Activated T-helper 1 cell treated with anti-CD3 and anti-CD28 coated beads, Interleukin-12 subunit alpha, Interleukin-12 subunit beta, Interleukin-2, Interleukin-4 antibody, amounts not matched to agents 30 ng/mL and 10 ng/mL and 1 ng/mL, durations not matched to agents 14 hours and 24 hours and 36 hours (primary cell): Measurements from ENCODE around the gene FTCDNL1. TPM values are rescaled to one million over a fixed set of nuclear protein-coding genes. Genes with fewer than 3 reads are reported as not detected.

Experiments
- DNase-seq: peaks from one replicate; pipeline ENCODE4 v3.0.0; 2021; ENCODE audit warnings: low spot score
- H3K27ac Mint-ChIP-seq: one replicate; pipeline ENCODE4 v1.8.0; 2021; ENCODE audit warnings: mild to moderate bottlenecking, mixed read lengths
- H3K27me3 Mint-ChIP-seq: one replicate; pipeline ENCODE4 v1.8.0; 2022; ENCODE audit warnings: mild to moderate bottlenecking, moderate library complexity, mixed read lengths; ENCODE audit not compliant: insufficient read depth
- H3K36me3 Mint-ChIP-seq: one replicate; pipeline ENCODE4 v1.8.0; 2021; ENCODE audit warnings: low read depth, mixed read lengths
- H3K4me1 Mint-ChIP-seq: one replicate; pipeline ENCODE4 v1.8.0; 2021; ENCODE audit warnings: low read depth, mixed read lengths
- H3K4me3 Mint-ChIP-seq: one replicate; pipeline ENCODE4 v1.8.0; 2021; ENCODE audit warnings: mild to moderate bottlenecking, moderate library complexity, mixed read lengths
- H3K9me3 Mint-ChIP-seq: one replicate; pipeline ENCODE4 v1.8.0; 2021; ENCODE audit warnings: mixed read lengths
- intact Hi-C: fragments of 100-400 bp; cut with micrococcal nuclease; formaldehyde crosslinking; loops from one replicate; pipeline ENCODE4 v1.15.1; 2024
- total RNA-seq: library from RNA; stranded (reverse); gene quantifications from 2 replicates; pipeline ENCODE4 v1.2.3, GENCODE V29; 2022

FTCDNL1 gene
- total RNA-seq, 1 donor from 2014 or later, result 1.7 TPM

DNA sequence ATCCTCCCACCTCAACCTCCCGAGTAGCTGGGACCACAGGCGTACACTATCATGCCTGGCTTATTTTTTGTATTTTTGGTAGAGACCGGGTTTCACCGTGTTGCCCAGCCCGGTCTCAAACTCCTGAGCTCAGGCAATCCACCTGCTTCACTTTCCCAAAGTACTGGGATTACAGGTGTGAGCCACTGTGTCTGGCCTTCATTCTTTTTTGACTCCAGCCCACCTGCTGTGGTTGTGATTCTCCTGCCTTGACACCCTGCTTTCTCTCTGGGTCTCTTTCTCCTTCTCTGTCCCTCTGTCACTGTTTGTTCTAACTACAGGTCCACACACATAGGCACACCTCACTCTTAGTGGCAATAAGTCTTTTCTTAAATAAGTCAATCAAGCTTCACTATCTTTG is 85.3 kb downstream of the FTCDNL1 start:
- Mint-ChIP-seq H3K4me3 (no peak overlapping the region), H3K27ac (no peak overlapping the region), H3K4me1 (no peaks in the 10 kb centered on the region), H3K36me3 (no peaks in the 10 kb centered on the region), H3K27me3 (peaks cover 4% of the 10 kb centered on the region), H3K9me3 (no peaks in the 10 kb centered on the region)
- intact Hi-C loops, result no loop called here
- no peak for DNase-seq

DNA sequence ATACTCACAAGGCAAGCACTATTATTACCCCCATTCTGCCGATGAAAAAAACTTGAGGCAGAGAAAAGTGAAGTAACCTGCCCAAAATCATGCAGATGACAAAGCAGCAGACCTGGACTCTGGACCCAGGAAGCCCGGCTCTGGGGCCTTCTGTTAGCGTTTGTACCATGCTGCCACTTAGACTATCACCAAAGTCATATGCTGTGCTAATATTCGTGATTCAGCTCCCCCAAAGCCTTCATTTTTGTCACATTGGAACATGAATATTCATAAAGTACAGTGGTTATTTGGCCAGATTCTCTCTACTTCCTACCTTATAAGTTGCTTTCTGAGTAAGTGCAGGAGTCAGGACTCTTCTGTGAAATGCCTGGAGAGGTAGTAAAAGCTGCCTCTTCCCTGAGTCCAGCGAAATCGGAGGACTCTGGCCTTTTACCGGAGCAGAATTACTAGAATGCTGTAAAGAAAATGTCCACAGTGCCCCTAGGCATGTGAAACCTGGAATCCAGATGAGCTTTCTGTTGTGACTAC is 86.7 kb downstream of the FTCDNL1 start:
- H3K36me3 Mint-ChIP-seq, result no peaks in the 10 kb centered on the region
- no peaks in the 10 kb centered on the region for H3K9me3 Mint-ChIP-seq
- H3K27me3 Mint-ChIP-seq, result peaks cover 4% of the 10 kb centered on the region
- no peak overlapping the region for H3K4me3 Mint-ChIP-seq
- no peaks in the 10 kb centered on the region for H3K4me1 Mint-ChIP-seq
- DNase-seq, result no peak
- intact Hi-C loops, result no loop called here
- no peak overlapping the region for H3K27ac Mint-ChIP-seq

DNA sequence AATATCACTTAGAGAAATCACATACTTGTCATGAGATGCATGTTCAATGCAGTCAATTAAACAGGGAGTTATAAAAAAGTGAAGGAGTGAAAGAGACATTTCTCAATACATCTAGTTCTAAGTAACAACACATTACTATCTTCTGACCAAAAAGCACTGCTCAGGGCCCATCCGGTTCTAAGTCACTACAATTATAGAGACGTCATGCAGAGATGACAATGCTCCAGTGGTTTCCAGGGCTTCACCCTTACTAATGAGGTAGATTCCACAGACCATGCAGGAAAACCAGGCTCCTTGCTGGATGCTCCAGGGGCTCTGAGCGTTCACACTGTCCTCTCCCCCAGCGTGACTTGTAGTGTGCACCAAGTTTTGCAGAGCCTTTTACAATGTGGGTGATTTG is 88.0 kb downstream of the FTCDNL1 start:
- H3K4me1 Mint-ChIP-seq, result no peaks in the 10 kb centered on the region
- no peaks in the 10 kb centered on the region for H3K9me3 Mint-ChIP-seq
- intact Hi-C loops, result no loop called here
- H3K27me3 Mint-ChIP-seq, result peaks cover 4% of the 10 kb centered on the region
- no peak overlapping the region for H3K27ac Mint-ChIP-seq
- H3K36me3 Mint-ChIP-seq, result no peaks in the 10 kb centered on the region
- H3K4me3 Mint-ChIP-seq, result no peak overlapping the region
- DNase-seq, result no peak

DNA sequence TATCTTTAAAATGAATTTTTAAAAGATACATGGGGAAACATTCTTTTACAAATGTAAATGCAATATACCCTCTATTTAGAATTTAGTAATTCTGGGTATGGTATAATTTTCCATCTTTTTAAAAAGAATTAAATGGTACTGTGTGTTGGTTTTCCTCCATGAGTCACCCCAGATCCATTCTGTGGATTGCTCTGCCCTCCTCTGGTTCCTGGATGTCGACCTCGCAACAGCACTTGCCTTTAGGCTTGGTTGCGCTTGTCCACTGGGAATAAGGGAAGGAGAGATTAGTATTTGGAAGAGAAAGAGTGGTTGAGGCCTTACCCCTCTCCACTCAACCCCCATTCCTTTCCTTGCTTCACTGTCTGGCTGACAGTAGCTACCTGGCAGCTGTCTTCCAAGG is 90.4 kb downstream of the FTCDNL1 start:
- H3K4me1 Mint-ChIP-seq, result no peaks in the 10 kb centered on the region
- no peaks in the 10 kb centered on the region for H3K9me3 Mint-ChIP-seq
- no peaks in the 10 kb centered on the region for H3K36me3 Mint-ChIP-seq
- H3K27ac Mint-ChIP-seq, result no peak overlapping the region
- H3K27me3 Mint-ChIP-seq, result peaks cover 3% of the 10 kb centered on the region
- DNase-seq, result no peak
- intact Hi-C loops, result no loop called here
- H3K4me3 Mint-ChIP-seq, result no peak overlapping the region

GRCh38 chr2:199757233-199757870 is 93.6 kb downstream of the FTCDNL1 start:
- H3K4me3 Mint-ChIP-seq, result no peak overlapping the region
- intact Hi-C loops, result no loop called here

GRCh38 chr2:199756743-199757142 is 94.2 kb downstream of the FTCDNL1 start:
- Mint-ChIP-seq H3K4me3 (no peak overlapping the region), H3K9me3 (no peaks in the 10 kb centered on the region), H3K4me1 (no peaks in the 10 kb centered on the region), H3K27ac (no peak overlapping the region), H3K36me3 (no peaks in the 10 kb centered on the region), H3K27me3 (peaks cover 3% of the 10 kb centered on the region)
- no peak for DNase-seq
- intact Hi-C loops, result no loop called here

More at GRCh38 chr2:199757233-199757870, 93.6 kb downstream of the FTCDNL1 start:
- no peaks in the 10 kb centered on the region for H3K9me3 Mint-ChIP-seq
- H3K4me1 Mint-ChIP-seq, result no peaks in the 10 kb centered on the region
- no peak overlapping the region for H3K27ac Mint-ChIP-seq
- H3K27me3 Mint-ChIP-seq, result peaks cover 3% of the 10 kb centered on the region
- no peaks in the 10 kb centered on the region for H3K36me3 Mint-ChIP-seq
- DNase-seq, result no peak

DNA sequence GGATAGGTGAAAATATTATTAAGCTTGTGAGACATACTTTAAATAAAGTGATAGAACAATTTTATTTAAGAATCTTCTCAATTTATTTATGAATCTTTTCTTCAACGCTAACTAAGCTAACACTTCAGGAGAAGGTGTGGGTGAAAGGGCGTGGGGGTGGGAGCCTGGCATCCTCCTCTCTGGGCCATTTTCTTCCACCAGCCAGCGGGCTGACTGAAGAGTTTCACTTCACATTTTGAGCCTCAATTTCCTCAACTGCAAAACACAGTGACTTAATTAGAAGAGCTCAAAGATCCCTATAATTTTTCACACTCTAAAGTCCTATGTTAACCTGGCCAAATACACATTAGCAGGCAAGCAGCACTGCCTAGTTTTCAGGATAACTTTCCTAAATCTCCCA is 94.8 kb downstream of the FTCDNL1 start:
- DNase-seq, result no peak
- no peak overlapping the region for H3K4me3 Mint-ChIP-seq
- no peaks in the 10 kb centered on the region for H3K4me1 Mint-ChIP-seq
- no peaks in the 10 kb centered on the region for H3K36me3 Mint-ChIP-seq
- no peaks in the 10 kb centered on the region for H3K9me3 Mint-ChIP-seq
- no peak overlapping the region for H3K27ac Mint-ChIP-seq
- H3K27me3 Mint-ChIP-seq, result peaks cover 3% of the 10 kb centered on the region
- intact Hi-C loops, result no loop called here

GRCh38 chr2:199754766-199755165 is 96.2 kb downstream of the FTCDNL1 start:
- Mint-ChIP-seq H3K9me3 (no peaks in the 10 kb centered on the region), H3K4me1 (no peaks in the 10 kb centered on the region), H3K4me3 (no peak overlapping the region), H3K27ac (no peak overlapping the region), H3K36me3 (no peaks in the 10 kb centered on the region), H3K27me3 (peaks cover 3% of the 10 kb centered on the region)
- intact Hi-C loops, result no loop called here
- DNase-seq, result no peak

DNA sequence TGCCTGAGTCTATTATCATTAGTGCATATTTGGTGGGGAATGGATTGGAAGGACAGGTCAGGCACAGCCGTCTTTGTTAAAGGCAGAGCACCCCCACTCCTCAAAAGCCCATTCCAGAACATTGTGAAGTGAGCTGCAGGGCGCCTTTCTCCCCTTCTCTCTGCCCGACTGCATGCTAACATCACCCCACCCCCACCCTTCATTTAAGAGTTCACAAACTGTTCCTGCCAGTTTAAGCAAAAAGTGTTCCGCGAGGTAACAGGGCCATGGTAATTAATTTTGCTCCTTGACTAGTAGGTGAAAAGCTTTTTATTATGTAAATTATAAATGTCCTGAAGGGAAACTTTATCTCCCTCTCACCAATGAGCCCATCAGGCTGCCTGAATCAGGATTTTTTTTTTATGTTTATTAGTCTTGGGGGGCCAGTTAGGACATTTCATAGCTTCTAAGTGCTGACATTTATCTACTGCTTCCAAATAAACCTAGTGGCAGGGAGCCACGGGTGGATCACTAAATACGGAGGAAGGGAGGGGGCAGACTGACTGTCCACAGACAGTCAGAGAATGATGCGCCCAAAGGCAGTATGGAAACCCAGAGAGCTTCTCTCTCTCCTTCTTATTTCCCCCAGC is 99.4 kb downstream of the FTCDNL1 start:
- Mint-ChIP-seq H3K4me3 (no peak overlapping the region), H3K27me3 (peaks cover 6% of the 10 kb centered on the region), H3K9me3 (no peaks in the 10 kb centered on the region), H3K4me1 (no peaks in the 10 kb centered on the region), H3K36me3 (no peaks in the 10 kb centered on the region), H3K27ac (no peak overlapping the region)
- intact Hi-C loops, result no loop called here
- no peak for DNase-seq

DNA sequence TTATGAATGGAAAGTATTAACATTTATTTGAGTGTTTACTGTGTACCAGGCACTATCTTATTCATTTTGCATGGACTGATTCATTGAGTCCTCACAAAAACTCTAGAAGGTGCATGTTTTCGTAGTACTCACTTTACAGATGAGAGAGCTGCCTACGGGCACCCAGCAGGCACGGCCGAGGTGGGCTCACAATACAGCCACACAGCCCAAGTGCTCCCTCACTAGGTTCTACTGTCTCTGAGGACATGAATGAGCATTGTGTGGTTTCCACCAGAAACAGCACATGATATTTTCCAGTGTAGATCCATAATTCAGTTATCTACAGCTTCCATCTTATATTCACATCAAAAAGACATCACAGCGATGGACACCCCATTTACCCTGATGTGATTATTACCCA is 101.4 kb downstream of the FTCDNL1 start:
- intact Hi-C loops, result no loop called here
- Mint-ChIP-seq H3K4me3 (no peak overlapping the region), H3K4me1 (no peaks in the 10 kb centered on the region), H3K27me3 (peaks cover 6% of the 10 kb centered on the region), H3K9me3 (no peaks in the 10 kb centered on the region), H3K36me3 (no peaks in the 10 kb centered on the region), H3K27ac (no peak overlapping the region)
- DNase-seq, result no peak

DNA sequence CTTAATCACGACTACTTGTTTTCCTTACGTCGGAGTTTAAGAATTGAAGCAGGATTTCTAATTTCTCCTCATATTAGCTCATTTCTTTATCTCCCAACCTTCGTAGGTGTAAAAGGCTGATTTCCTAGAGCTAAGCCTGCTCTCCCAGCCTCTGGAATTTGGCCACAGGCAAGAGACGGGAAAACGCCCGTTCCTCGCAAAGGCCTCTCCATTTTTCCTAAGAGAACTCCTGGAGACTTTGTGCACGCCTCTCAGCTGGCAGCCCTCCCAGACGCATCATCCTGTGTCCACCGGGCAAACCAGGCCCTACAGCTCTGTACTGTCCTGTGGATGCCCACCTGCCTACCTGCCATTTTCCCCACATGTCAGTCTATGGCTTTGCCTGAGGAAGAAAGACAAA is 106.3 kb downstream of the FTCDNL1 start:
- no peaks in the 10 kb centered on the region for H3K36me3 Mint-ChIP-seq
- no peak for DNase-seq
- H3K27me3 Mint-ChIP-seq, result peaks cover 9% of the 10 kb centered on the region
- intact Hi-C loops, result no loop called here
- no peak overlapping the region for H3K27ac Mint-ChIP-seq
- no peaks in the 10 kb centered on the region for H3K9me3 Mint-ChIP-seq
- peaks cover 4% of the 10 kb centered on the region for H3K4me1 Mint-ChIP-seq
- no peak overlapping the region for H3K4me3 Mint-ChIP-seq

- H3K27ac Mint-ChIP-seq, result no peak overlapping the region
- peaks cover 6% of the 10 kb centered on the region for H3K4me1 Mint-ChIP-seq
- H3K27me3 Mint-ChIP-seq, result peaks cover 11% of the 10 kb centered on the region
- no peaks in the 10 kb centered on the region for H3K9me3 Mint-ChIP-seq
- H3K36me3 Mint-ChIP-seq, result no peaks in the 10 kb centered on the region
- no peak for DNase-seq
- H3K4me3 Mint-ChIP-seq, result no peak overlapping the region
- intact Hi-C loops, result no loop called here
These were observed 106.7 kb downstream of the FTCDNL1 start for GRCh38 chr2:199744260-199744659.

DNA sequence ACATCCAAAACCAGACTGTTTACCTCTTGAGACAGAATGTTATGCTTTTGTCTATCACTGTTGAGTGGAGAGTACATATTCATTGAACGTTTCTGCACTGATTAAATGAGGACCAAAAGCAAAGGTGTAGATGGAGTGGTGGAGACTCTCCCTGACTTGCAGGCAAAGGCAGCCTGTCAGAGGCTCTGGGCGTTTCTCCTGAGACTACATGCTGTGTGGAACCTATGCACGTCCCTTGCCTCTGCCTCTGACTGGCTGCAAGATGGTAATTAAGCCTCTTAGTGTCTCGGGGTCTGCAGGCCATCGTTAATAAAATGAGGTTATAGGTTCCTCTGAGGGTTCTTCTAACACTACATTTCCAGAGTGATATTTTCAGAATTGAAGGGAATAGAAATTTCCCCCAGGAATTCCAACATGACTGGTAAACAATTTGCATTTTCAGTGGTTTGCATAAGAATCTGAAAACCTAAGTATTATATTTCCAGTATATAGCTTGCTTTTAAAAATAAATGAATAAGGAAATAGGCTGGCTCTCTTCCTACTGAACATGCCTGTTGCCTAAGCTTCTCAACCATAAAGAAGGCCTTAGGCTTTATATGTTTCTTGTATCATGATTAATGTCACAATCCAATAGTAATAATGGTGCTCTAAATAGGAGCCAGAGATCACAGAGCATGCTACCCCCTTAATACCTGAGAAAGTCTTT is 107.4 kb downstream of the FTCDNL1 start:
- H3K4me3 Mint-ChIP-seq, result no peak overlapping the region
- no peaks in the 10 kb centered on the region for H3K9me3 Mint-ChIP-seq
- no peak overlapping the region for H3K27ac Mint-ChIP-seq
- intact Hi-C loops, result no loop called here
- no peak for DNase-seq
- H3K4me1 Mint-ChIP-seq, result peaks cover 6% of the 10 kb centered on the region
- H3K27me3 Mint-ChIP-seq, result peaks cover 11% of the 10 kb centered on the region
- H3K36me3 Mint-ChIP-seq, result no peaks in the 10 kb centered on the region
